ENCODE measurements around the gene MRAS.
"Not testable (repeated sequence)": the region's sequence is repeated elsewhere in the genome, so short reads cannot be mapped to it uniquely, and the experiment has no call there.

Gene MRAS

GRCh38 chr3:138426211-138426610, 77.8 kb downstream of the MRAS start:
- DNase-seq = peak; percentile 29

- DNase-seq = not testable (repeated sequence)
Measured at GRCh38 chr3:138426754-138427153, 78.4 kb downstream of the MRAS start.

GRCh38 chr3:138429665-138430064, 81.3 kb downstream of the MRAS start:
- DNase-seq = no peak

GRCh38 chr3:138432576-138433240, 84.3 kb downstream of the MRAS start:
- DNase-seq = no peak

- DNase-seq = no peak
Measured at GRCh38 chr3:138433892-138434275, 85.5 kb downstream of the MRAS start.

GRCh38 chr3:138434276-138434874, 86.0 kb downstream of the MRAS start, which contains the start of gene ESYT3:
ESYT3 (plus strand) TSS chr3:138434616; CDS start chr3:138434799, 183 bp downstream.
- DNase-seq = peak; percentile 85

GRCh38 chr3:138434875-138435772, 86.7 kb downstream of the MRAS start:
- peak; percentile 65 for DNase-seq

GRCh38 chr3:138435840-138436239, 87.5 kb downstream of the MRAS start:
- DNase-seq = no peak

- no peak for DNase-seq
Measured at GRCh38 chr3:138437281-138437680, 88.9 kb downstream of the MRAS start.

- no peak for DNase-seq
Measured at GRCh38 chr3:138438896-138439295, 90.5 kb downstream of the MRAS start.

- DNase-seq = no peak
Measured at GRCh38 chr3:138439646-138440045, 91.3 kb downstream of the MRAS start.

- DNase-seq = no peak
Measured at GRCh38 chr3:138440121-138440521, 91.7 kb downstream of the MRAS start.

GRCh38 chr3:138440596-138440995, 92.2 kb downstream of the MRAS start:
- no peak for DNase-seq

- no peak for DNase-seq
Measured at GRCh38 chr3:138441256-138441655, 92.9 kb downstream of the MRAS start.

- no peak for DNase-seq
Measured at GRCh38 chr3:138441742-138442141, 93.4 kb downstream of the MRAS start.

GRCh38 chr3:138442433-138442832, 94.1 kb downstream of the MRAS start:
- no peak for DNase-seq

- peak; percentile 48 for DNase-seq
Measured at GRCh38 chr3:138443091-138443490, 94.7 kb downstream of the MRAS start.

GRCh38 chr3:138443521-138444503, 95.4 kb downstream of the MRAS start:
- peak; percentile 27 for DNase-seq

- DNase-seq = no peak
Measured at GRCh38 chr3:138445236-138445635, 96.9 kb downstream of the MRAS start.

GRCh38 chr3:138445654-138446053, 97.3 kb downstream of the MRAS start:
- no peak for DNase-seq

- DNase-seq = no peak
Measured at GRCh38 chr3:138448631-138449030, 100.3 kb downstream of the MRAS start.

- DNase-seq = no peak
Measured at GRCh38 chr3:138449490-138449889, 101.1 kb downstream of the MRAS start.
